ENCODE measurements around the gene CARD14.
"Not testable (repeated sequence)": the region's sequence is repeated elsewhere in the genome, so short reads cannot be mapped to it uniquely, and the experiment has no call there.

Gene CARD14

GRCh38 chr17:80147035-80147822 lies 22.6 kb upstream of the CARD14 start, which contains the start of gene EIF4A3:
TSS of gene EIF4A3 (minus strand) at chr17:80147128. CDS start at chr17:80146961, 167 bp downstream.
- DNase-seq (ENCODE audit: low spot score): peak; percentile 97

- no peak for DNase-seq (ENCODE audit: low spot score)
Measured at GRCh38 chr17:80151333-80151732, 18.5 kb upstream of the CARD14 start.

- DNase-seq (ENCODE audit: low spot score): no peak
Measured at GRCh38 chr17:80152081-80152702, 17.6 kb upstream of the CARD14 start.

- DNase-seq (ENCODE audit: low spot score): no peak
Measured at GRCh38 chr17:80153004-80153403, 16.8 kb upstream of the CARD14 start.

GRCh38 chr17:80154166-80154565 lies 15.7 kb upstream of the CARD14 start:
- no peak for DNase-seq (ENCODE audit: low spot score)

GRCh38 chr17:80155600-80155999 lies 14.2 kb upstream of the CARD14 start:
- not testable (repeated sequence) for DNase-seq (ENCODE audit: low spot score)

GRCh38 chr17:80158846-80159245 lies 11.0 kb upstream of the CARD14 start:
- DNase-seq (ENCODE audit: low spot score): no peak

GRCh38 chr17:80160536-80160935 lies 9.3 kb upstream of the CARD14 start:
- no peak for DNase-seq (ENCODE audit: low spot score)

GRCh38 chr17:80163336-80163735 lies 6.5 kb upstream of the CARD14 start:
- DNase-seq (ENCODE audit: low spot score): no peak

GRCh38 chr17:80164185-80164584 lies 5.6 kb upstream of the CARD14 start:
- DNase-seq (ENCODE audit: low spot score): peak; percentile 55

- no peak for DNase-seq (ENCODE audit: low spot score)
Measured at GRCh38 chr17:80166446-80166845, 3.4 kb upstream of the CARD14 start.

GRCh38 chr17:80168371-80168770 lies 1.5 kb upstream of the CARD14 start:
- DNase-seq (ENCODE audit: low spot score): no peak

GRCh38 chr17:80169107-80169506 lies 723 bp upstream of the CARD14 start:
- DNase-seq (ENCODE audit: low spot score): no peak

- DNase-seq (ENCODE audit: low spot score): no peak
Measured at GRCh38 chr17:80171681-80172080, 1.9 kb downstream of the CARD14 start.

- DNase-seq (ENCODE audit: low spot score): no peak
Measured at GRCh38 chr17:80173126-80173525, 3.3 kb downstream of the CARD14 start.

- DNase-seq (ENCODE audit: low spot score): no peak
Measured at GRCh38 chr17:80173916-80174315, 4.1 kb downstream of the CARD14 start.

GRCh38 chr17:80176757-80177156 lies 6.9 kb downstream of the CARD14 start:
- no peak for DNase-seq (ENCODE audit: low spot score)

- no peak for DNase-seq (ENCODE audit: low spot score)
Measured at GRCh38 chr17:80177986-80178595, 8.3 kb downstream of the CARD14 start.

- no peak for DNase-seq (ENCODE audit: low spot score)
Measured at GRCh38 chr17:80180192-80180591, 10.4 kb downstream of the CARD14 start.

GRCh38 chr17:80181431-80181830 lies 11.6 kb downstream of the CARD14 start:
- no peak for DNase-seq (ENCODE audit: low spot score)

- DNase-seq (ENCODE audit: low spot score): no peak
Measured at GRCh38 chr17:80182118-80182844, 12.5 kb downstream of the CARD14 start.

- DNase-seq (ENCODE audit: low spot score): no peak
Measured at GRCh38 chr17:80182845-80183223, 13.0 kb downstream of the CARD14 start.
